ENCODE data around the gene CEBPZOS. TPM values are rescaled to one million over a fixed set of nuclear protein-coding genes. Genes with fewer than 3 reads are reported as not detected.
"Not testable (repeated sequence)": the region's sequence is repeated elsewhere in the genome, so short reads cannot be mapped to it uniquely, and the experiment has no call there.

CEBPZOS gene
- total and polyA plus RNA-seq, 2 of the 8 experiments (the other 6 are each of a cell fraction or from before 2014, with no cell fraction given), result 27.3 to 43.5 TPM

- Histone ChIP-seq H4K5ac (ENCODE audit: insufficient read length, low read depth, low read length) (peak overlapping the region; percentile 67), H2BK120ac (replicated peaks; ENCODE audit: low read depth, low read length) (peak overlapping the region; percentile 54), H3K36me3 (ENCODE audit: control insufficient read depth in 2 of 4, insufficient read depth in 4 of 4, low read length in 3 of 4) (peaks cover 23 to 84% (median 55%) of the 10 kb centered on the region in 4 experiments), H3K27ac (ENCODE audit: low read depth, low read length) (peak overlapping the region; percentile 83; the same call in 1 of the 2 replicates), H3K18ac (ENCODE audit: extremely low read depth, low read length) (peak overlapping the region; percentile 17; the same call in 1 of the 2 replicates), H3K9me3 (ENCODE audit: insufficient read depth in 2 of 2, low read depth in 1 of 2, low read length in 1 of 2) (peaks cover 9 to 18% of the 10 kb centered on the region in 2 experiments), H3K79me2 (ENCODE audit: control insufficient read depth in 1 of 2, insufficient read depth in 2 of 2, low read length in 2 of 2) (peaks cover 0 to 58% of the 10 kb centered on the region in 2 experiments; a peak in 3 of 4 replicates), H2BK5ac (ENCODE audit: low read depth, low read length) (peak overlapping the region; percentile 97; the same call in 1 of the 2 replicates), H2BK20ac (ENCODE audit: low read length) (peak overlapping the region; percentile 29; the same call in 1 of the 2 replicates)
- POLR2A ChIA-PET (ENCODE audit: partially characterized antibody), result interaction anchor here (1.1 to 2.0 kb wide), 6 partner anchors 9 to 25 kb away, joined by 3 to 10 read pairs (median 6); no protein-coding TSS in a partner anchor
- H3K23me2 ChIP-seq (ENCODE audit: low read depth, low read length); H4K8ac ChIP-seq (ENCODE audit: extremely low read depth, insufficient read depth, low read length); H2AFZ ChIP-seq (ENCODE audit: low read length); H3K9ac ChIP-seq (replicated peaks in 1 of 4; ENCODE audit: extremely low read depth in 1 of 4, low read depth in 3 of 4, low read length in 3 of 4); H2BK15ac ChIP-seq (ENCODE audit: low read length); H3K4me3 ChIP-seq (ENCODE audit: extremely low read depth in 1 of 4, insufficient read depth in 2 of 4, low read depth in 3 of 4, low read length in 4 of 4); H2AK5ac ChIP-seq (ENCODE audit: low read depth, low read length); H3K56ac ChIP-seq (replicated peaks; ENCODE audit: insufficient read length, low read depth, low read length); H3K4me1 ChIP-seq (replicated peaks in 1 of 4; ENCODE audit: control insufficient read depth in 3 of 4, insufficient read depth in 4 of 4, low read length in 3 of 4); H3K4ac ChIP-seq (replicated peaks; ENCODE audit: insufficient read length, low read depth, low read length); H3K27me3 ChIP-seq (replicated peaks in 1 of 4; ENCODE audit: control insufficient read depth in 3 of 4, extremely low read depth in 1 of 4, insufficient read depth in 3 of 4, low read length in 3 of 4); H4K91ac ChIP-seq (replicated peaks; ENCODE audit: insufficient read length, low read length); H2BK12ac ChIP-seq (ENCODE audit: low read depth, low read length); H3K4me2 ChIP-seq (ENCODE audit: insufficient read depth in 1 of 2, low read depth in 2 of 2, low read length in 2 of 2); H3K23ac ChIP-seq (ENCODE audit: insufficient read length); FAIRE-seq; H3K79me1 ChIP-seq (ENCODE audit: low read depth, low read length); H3K14ac ChIP-seq (ENCODE audit: insufficient read length); H4K20me1 ChIP-seq (replicated peaks in 1 of 2; ENCODE audit: control insufficient read depth in 1 of 2, insufficient read depth in 2 of 2, low read length in 2 of 2); DNase-seq (ENCODE audit: low read depth in 1 of 2, low spot score in 2 of 2): not testable (repeated sequence)
- WGBS, 2 experiments (ENCODE audit: extremely low coverage in 1 of 2, insufficient coverage in 1 of 2, insufficient read length in 1 of 2, insufficient replicate concordance in 2 of 2, low coverage in 1 of 2, low lambda C conversion rate in 2 of 2, missing lambda C conversion rate in 1 of 2), result 69% methylated on average over 2 of the region's 2 CpGs; no CpG with 5 or more reads in 1 of the 2 experiments
- CTCF ChIA-PET (ENCODE audit: partially characterized antibody), result interaction anchor here (0.7 to 2.4 kb wide), 4 partner anchors 10 to 38 kb away, joined by 3 to 12 read pairs (median 3); no protein-coding TSS in a partner anchor
Observed at GRCh38 chr2:37206760-37207159, 10.5 kb downstream of the CEBPZOS start.

Measured in H1 (cell line).